ENCODE results near the gene MPP2.

The MPP2 gene

DNA sequence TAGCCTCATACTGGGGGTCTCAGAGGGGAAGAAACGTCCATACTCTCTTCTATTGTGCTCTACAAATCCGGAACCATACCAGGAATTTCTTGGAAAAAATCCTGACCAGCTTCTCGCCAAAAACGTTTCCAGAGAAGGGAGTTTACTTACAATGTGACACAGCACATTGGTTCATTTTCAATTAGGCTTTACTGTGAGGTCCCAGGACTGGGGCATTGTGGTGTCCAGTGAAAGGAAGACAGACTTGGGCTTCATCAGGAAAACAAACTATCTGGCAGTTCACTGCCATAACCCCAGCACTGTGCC lies 14.7 kb downstream of the MPP2 start:
- TF ChIP-seq, protein P1, sequence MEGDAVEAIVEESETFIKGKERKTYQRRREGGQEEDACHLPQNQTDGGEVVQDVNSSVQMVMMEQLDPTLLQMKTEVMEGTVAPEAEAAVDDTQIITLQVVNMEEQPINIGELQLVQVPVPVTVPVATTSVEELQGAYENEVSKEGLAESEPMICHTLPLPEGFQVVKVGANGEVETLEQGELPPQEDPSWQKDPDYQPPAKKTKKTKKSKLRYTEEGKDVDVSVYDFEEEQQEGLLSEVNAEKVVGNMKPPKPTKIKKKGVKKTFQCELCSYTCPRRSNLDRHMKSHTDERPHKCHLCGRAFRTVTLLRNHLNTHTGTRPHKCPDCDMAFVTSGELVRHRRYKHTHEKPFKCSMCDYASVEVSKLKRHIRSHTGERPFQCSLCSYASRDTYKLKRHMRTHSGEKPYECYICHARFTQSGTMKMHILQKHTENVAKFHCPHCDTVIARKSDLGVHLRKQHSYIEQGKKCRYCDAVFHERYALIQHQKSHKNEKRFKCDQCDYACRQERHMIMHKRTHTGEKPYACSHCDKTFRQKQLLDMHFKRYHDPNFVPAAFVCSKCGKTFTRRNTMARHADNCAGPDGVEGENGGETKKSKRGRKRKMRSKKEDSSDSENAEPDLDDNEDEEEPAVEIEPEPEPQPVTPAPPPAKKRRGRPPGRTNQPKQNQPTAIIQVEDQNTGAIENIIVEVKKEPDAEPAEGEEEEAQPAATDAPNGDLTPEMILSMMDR (IDR thresholded peaks at IDR 0.05; ENCODE audit: control insufficient read depth, insufficient read depth, low read depth, low read length, missing control alignments): no peak
- DNase-seq (ENCODE audit: low read depth): no peak
- no peak overlapping the region for H3K4me3 ChIP-seq (ENCODE audit: control insufficient read depth, low read depth, low read length)

DNA sequence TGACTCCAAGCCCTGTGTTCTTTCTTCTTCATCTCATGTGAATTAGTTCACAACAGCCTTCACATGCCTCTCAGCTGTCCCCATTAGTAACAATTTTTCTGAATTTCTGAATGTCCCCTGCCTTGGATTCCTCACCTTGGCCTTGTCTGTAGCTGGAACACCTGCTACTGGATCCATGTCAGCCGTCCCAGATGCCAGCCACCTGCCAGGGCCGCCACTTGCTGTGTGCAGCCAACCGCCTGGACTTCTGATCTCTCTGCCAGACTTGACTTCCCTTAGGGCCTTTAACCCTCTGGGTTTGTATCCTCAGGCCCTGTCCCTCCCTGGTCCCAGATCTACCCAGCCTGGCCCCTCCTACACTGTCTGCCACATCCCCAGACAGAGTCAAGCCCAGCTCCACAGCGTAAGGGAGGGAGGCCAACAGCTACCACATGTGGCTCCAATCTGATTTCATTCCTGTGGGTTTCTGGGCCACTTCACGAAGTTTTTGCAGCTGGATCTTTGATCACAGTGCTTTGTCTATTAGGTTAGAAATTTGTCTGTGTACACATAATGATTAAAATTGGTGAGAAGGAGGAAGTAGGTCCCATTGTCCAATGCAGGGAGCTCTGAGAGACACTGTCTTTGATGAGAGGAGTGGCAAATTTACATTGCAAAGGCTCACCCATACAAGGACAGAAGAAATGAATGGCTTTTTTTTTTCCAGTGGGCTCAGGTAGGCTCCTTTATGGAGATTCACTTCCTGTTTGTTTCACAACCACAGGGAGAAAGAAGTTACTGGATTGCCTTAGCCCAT lies 15.3 kb downstream of the MPP2 start:
- DNase-seq (ENCODE audit: low read depth): no peak
- TF ChIP-seq, protein P1 (IDR thresholded peaks at IDR 0.05; ENCODE audit: control insufficient read depth, insufficient read depth, low read depth, low read length, missing control alignments): no peak
- H3K4me3 ChIP-seq (ENCODE audit: control insufficient read depth, low read depth, low read length): no peak overlapping the region

DNA sequence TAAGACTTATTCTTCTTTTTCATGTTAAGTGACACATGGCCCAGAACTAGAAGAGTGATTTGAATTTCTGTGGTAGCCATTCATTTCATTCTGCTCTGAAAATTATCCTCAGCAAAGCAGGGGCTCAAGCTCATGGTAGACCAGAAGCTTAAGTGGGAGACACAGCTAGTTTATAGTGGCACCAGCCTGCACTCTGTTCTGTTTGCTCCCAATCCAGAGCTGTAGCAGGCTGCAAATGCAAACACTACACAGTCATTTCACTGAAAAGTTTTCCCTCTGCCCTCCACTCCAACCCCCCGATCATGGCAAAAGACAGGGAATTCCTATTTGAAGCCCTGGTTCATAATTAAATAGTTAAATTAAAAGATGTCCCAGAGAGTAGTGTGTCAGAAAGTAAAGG lies 17.1 kb downstream of the MPP2 start:
- no peak for DNase-seq (ENCODE audit: low read depth)
- H3K4me3 ChIP-seq (ENCODE audit: control insufficient read depth, low read depth, low read length): no peak overlapping the region
- TF ChIP-seq, protein P1 (IDR thresholded peaks at IDR 0.05; ENCODE audit: control insufficient read depth, insufficient read depth, low read depth, low read length, missing control alignments): no peak

DNA sequence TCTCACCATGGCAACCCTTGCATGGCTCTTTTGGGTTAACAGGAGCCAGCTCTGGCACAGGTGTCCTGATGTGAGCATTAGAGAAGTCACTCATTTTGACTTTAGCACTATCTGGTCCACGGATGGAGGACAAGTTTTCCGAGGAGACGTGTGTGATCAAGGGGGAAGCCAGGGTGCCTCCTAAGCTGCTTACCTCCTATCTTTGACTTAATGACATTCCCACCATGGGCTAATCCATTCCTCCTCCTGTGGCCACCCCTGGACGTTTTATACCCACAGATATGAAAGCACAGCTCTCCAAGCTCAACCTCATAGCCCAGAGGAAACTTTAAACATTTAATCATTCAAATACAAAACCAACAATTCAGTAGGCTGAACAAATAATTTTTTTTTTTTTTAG lies 18.8 kb downstream of the MPP2 start:
- DNase-seq (ENCODE audit: low read depth): no peak
- no peak overlapping the region for H3K4me3 ChIP-seq (ENCODE audit: control insufficient read depth, low read depth, low read length)
- TF ChIP-seq, protein P1 (IDR thresholded peaks at IDR 0.05; ENCODE audit: control insufficient read depth, insufficient read depth, low read depth, low read length, missing control alignments): no peak

DNA sequence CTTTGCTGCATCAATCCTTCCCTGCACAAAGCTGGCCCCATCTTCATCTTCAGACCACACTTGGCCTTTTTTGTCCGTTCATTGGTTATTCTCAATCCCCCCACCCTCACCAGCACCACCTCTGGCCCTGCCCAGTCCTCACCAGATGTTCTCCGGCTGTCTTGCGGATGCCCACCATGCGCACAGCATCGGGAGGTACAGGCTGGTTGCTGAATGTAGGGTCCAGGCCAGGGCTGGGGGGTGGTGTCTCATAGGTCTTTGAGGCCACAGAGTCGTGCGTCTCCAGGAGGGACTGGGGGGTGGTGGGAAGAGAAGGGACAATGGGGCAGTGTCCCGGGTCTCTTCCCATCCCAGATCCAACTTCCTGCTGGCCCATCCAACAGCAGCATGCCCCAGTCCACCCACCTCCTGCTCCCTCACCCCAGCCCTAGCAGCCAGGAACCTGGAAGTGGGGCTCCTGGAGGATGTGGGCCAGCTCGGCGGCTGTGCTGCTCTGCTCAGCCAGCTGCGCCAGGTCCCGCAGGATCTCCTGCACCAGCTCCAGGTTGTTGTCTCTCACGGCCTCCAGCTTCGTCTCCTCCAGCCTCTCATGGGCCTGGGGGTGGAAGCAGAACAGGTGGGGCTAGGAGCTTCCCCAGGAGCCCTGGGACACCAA lies 24.4 kb downstream of the MPP2 start:
- TF ChIP-seq, protein P1 (IDR thresholded peaks at IDR 0.05; ENCODE audit: control insufficient read depth, insufficient read depth, low read depth, low read length, missing control alignments): no peak
- no peak overlapping the region for H3K4me3 ChIP-seq (ENCODE audit: control insufficient read depth, low read depth, low read length)
- DNase-seq (ENCODE audit: low read depth): no peak

DNA sequence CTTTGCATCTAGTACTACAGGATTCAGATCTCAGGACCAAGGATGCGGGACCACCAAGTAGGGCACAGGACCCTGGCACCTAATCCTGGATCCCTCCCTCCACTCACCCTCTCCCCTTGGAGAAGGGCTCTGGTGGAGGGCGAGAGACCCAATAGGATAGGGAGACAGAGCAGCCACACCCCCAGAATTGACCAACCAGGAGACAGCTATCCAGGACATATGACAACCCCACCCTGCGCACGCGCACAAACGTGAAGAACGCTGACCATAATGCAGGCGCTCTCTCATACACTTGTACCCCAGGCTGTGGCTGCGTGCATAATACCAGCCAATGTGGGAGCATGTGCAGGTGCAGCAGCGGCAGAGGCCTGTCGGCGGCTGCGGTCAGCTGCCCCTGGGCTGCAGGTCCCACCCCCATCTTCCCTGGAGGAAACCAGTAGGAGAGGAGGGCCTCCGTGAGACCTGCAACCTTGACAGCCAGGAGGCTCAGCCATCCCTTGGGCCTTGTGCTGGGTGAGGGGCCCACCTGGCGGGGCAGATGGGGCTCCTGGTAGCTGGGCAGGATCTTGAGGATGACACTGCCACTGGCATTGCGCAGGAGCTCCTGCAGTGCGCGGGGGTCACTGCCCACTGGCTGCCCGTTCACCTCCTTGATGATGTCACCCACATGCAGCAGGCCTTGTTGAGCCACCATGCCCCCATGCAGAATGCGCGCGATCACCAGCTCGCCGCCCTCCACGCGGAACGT lies 25.4 kb downstream of the MPP2 start:
- DNase-seq (ENCODE audit: low read depth): no peak
- no peak overlapping the region for H3K4me3 ChIP-seq (ENCODE audit: control insufficient read depth, low read depth, low read length)
- TF ChIP-seq, protein P1 (IDR thresholded peaks at IDR 0.05; ENCODE audit: control insufficient read depth, insufficient read depth, low read depth, low read length, missing control alignments): no peak
